ENCODE data around the gene PNP. TPM values are rescaled to one million over a fixed set of nuclear protein-coding genes. Genes with fewer than 3 reads are reported as not detected.
A peak's percentile ranks its signal among the peaks of the same experiment; 100 is the strongest.

Gene PNP
- total RNA-seq, 6 donors from 2014 or later, result 6.3 to 98.8 (median 32.9) TPM

DNA sequence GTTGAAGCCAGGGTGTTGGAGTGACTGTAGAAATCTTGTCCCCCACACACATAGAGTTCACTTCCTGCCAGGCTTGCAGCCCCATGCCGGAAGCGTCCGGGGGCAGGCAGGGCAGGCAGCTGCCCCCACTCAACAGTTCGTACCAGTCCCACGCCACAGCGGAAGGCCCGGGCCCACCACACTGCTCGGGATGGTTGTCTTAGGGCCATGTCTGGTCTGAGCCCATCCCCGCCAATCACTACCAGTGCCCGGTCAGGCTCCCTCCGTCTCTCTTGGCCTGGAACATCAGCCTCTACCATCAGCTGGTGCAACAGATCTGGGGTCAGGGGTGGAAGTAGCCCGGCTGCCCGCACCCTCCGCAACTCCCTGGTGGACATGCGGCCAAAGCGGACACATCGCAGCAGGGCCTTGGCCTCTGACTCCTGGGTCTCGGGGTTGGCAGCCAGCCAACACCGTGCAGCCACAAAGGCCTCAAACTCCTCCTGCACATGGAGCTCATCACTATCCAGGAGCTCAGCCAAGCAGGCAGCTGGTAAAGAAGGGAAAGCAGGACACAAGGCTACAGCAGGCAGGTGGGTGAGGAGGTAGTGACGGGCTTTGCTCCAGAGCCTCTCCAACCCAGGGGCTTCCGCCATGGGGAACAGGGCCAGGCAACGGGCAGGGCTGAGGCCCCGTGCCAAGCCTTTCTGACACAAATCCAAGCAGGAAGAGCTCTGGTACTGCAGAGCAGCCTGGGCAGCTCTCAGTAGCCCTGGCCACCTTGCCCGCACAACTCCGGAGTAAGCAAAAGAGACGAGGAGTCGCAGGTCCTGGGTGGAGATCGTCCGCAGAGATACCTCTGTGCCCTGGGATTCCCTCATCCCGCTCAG is 39.2 kb upstream of the PNP start:
- ATAC-seq (ENCODE audit: low FRiP score in 2 of 2), result peak; percentile 9 to 24
- WGBS, 2 donors, result 64 to 77% methylated on average over 7 to 23 of the region's 30 CpGs

GRCh38 chr14:20434701-20435581 is 34.3 kb upstream of the PNP start:
- no peak for TF ChIP-seq CTCF (IDR thresholded peaks at IDR 0.05)
- TF ChIP-seq POLR2AphosphoS5 (IDR thresholded peaks at IDR 0.05), result peak in 1 of 2 donors; percentile 15
- TF ChIP-seq EP300 (IDR thresholded peaks at IDR 0.05), result no peak
- TF ChIP-seq POLR2A (IDR thresholded peaks at IDR 0.05), result no peak
- Histone ChIP-seq H3K9me3 (no peaks in the 10 kb centered on the region), H3K36me3 (no peaks in the 10 kb centered on the region), H3K4me1 (peaks cover 0 to 6% (median 0%) of the 10 kb centered on the region in 4 donors), H3K4me3 (peak overlapping the region in 3 of 4 donors; percentile 20 to 33 (median 29)), H3K27ac (peak overlapping the region; percentile 1 to 50 (median 30)), H3K27me3 (no peaks in the 10 kb centered on the region)
- 41 to 42% methylated on average over 24 to 34 of the region's 44 CpGs for WGBS, 2 donors
- DNase-seq, result peak in 1 of 2 donors; percentile 78
- ATAC-seq (ENCODE audit: low FRiP score in 2 of 2), result peak; percentile 5 to 41

More for the DNA sequence above, 39.2 kb upstream of the PNP start:
- no peak overlapping the region for H3K4me3 ChIP-seq
- DNase-seq, result peak; percentile 51 to 65
- TF ChIP-seq EP300 (IDR thresholded peaks at IDR 0.05) (no peak), CTCF (IDR thresholded peaks at IDR 0.05) (no peak), POLR2AphosphoS5 (IDR thresholded peaks at IDR 0.05) (no peak), POLR2A (IDR thresholded peaks at IDR 0.05) (no peak)
- H3K36me3 ChIP-seq, result no peaks in the 10 kb centered on the region
- H3K9me3 ChIP-seq, result no peaks in the 10 kb centered on the region
- no peaks in the 10 kb centered on the region for H3K27me3 ChIP-seq
- peaks cover 2 to 24% (median 12%) of the 10 kb centered on the region in 4 donors for H3K4me1 ChIP-seq
- no peak overlapping the region for H3K27ac ChIP-seq

GRCh38 chr14:20435582-20436362 is 33.4 kb upstream of the PNP start, which contains the start of gene KLHL33:
Gene KLHL33 (minus strand): TSS chr14:20436166. CDS start chr14:20435811, 355 bp downstream.
- ATAC-seq (ENCODE audit: low FRiP score in 2 of 2), result no peak
- no peaks in the 10 kb centered on the region for H3K4me1 ChIP-seq
- TF ChIP-seq CTCF (IDR thresholded peaks at IDR 0.05), result no peak
- no peak for TF ChIP-seq POLR2A (IDR thresholded peaks at IDR 0.05)
- no peak for TF ChIP-seq EP300 (IDR thresholded peaks at IDR 0.05)
- TF ChIP-seq POLR2AphosphoS5 (IDR thresholded peaks at IDR 0.05), result no peak
- no peaks in the 10 kb centered on the region for H3K9me3 ChIP-seq
- DNase-seq, result no peak
- H3K36me3 ChIP-seq, result no peaks in the 10 kb centered on the region
- H3K27ac ChIP-seq, result peak within 1 kb of the TSS; percentile 1 to 50 (median 30)
- no peaks in the 10 kb centered on the region for H3K27me3 ChIP-seq
- peak within 1 kb of the TSS in 3 of 4 donors; percentile 20 to 33 (median 29) for H3K4me3 ChIP-seq
- WGBS, 2 donors, result 73 to 75% methylated on average over 7 to 17 of the region's 17 CpGs

DNA sequence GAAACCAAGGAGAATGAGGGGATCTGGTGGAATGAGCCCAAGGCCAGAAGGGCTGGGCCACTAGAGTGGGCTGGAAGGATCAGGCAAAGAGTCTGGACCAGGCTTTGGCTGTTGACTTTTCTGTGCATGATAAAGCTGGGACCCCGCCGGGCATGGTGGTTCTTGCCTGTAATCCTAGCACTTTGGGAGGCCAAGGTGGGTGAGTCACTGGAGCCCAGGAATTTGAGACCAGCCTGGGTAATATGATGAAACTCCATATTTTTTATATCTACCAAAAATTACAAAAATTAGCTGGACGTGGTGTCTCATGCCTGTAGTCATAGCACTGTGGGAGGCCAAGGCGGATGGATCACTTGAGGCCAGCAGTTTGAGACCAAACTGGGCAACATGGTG is 32.8 kb upstream of the PNP start:
- Histone ChIP-seq H3K9me3 (no peaks in the 10 kb centered on the region), H3K27ac (no peak overlapping the region)
- WGBS, 2 donors, result 88 to 91% methylated on average over 4 of the region's 4 CpGs

More for the DNA sequence above, 32.8 kb upstream of the PNP start:
- Histone ChIP-seq H3K4me3 (no peak overlapping the region), H3K4me1 (peaks cover 0 to 4% (median 0%) of the 10 kb centered on the region in 4 donors), H3K27me3 (no peaks in the 10 kb centered on the region), H3K36me3 (no peaks in the 10 kb centered on the region)
- no peak for ATAC-seq (ENCODE audit: low FRiP score in 2 of 2)
- no peak for TF ChIP-seq EP300 (IDR thresholded peaks at IDR 0.05)
- TF ChIP-seq POLR2A (IDR thresholded peaks at IDR 0.05), result no peak
- TF ChIP-seq POLR2AphosphoS5 (IDR thresholded peaks at IDR 0.05), result no peak
- no peak for TF ChIP-seq CTCF (IDR thresholded peaks at IDR 0.05)
- DNase-seq, result no peak

All from upper lobe of left lung (tissue), 6 donors.